ENCODE data around the gene IZUMO1.

IZUMO1 gene

DNA sequence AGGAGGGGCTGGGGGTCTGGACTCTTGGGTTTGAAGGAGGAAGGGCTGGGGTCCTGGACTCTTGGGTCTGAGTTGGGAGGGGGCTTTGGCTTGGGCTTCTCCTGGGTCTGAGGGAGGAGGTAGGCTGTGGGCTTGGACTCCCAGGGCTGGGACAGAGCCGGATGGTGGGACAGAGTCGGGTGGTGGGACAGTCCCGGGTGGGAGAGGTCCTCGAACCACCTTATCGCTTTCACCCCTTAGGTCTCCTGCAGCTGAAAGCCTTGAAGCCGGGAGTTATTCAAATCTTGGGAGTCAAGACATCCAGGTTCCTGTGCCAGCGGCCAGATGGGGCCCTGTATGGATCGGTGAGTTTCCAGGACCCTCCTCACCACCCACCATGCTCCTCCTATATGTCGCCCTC lies 10.0 kb upstream of the IZUMO1 start:
- FAIRE-seq = no peak

DNA sequence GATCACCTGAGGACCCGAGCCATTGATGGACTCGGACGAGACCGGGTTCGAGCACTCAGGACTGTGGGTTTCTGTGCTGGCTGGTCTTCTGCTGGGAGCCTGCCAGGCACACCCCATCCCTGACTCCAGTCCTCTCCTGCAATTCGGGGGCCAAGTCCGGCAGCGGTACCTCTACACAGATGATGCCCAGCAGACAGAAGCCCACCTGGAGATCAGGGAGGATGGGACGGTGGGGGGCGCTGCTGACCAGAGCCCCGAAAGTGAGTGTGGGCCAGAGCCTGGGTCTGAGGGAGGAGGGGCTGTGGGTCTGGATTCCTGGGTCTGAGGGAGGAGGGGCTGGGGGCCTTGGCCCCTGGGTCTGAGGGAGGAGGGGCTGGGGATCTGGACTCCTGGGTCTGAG lies 9.5 kb upstream of the IZUMO1 start:
- no peak for FAIRE-seq

DNA sequence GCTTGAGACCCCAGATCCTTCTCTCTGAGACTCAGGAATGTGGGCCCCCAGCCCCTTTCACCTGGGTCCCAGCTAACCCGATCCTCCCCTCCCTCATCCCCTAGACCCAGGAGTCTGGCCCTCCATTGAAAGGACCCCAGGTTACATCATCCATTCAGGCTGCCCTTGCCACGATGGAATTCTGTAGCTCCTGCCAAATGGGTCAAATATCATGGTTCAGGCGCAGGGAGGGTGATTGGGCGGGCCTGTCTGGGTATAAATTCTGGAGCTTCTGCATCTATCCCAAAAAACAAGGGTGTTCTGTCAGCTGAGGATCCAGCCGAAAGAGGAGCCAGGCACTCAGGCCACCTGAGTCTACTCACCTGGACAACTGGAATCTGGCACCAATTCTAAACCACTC lies 9.1 kb upstream of the IZUMO1 start:
- no peak for FAIRE-seq

DNA sequence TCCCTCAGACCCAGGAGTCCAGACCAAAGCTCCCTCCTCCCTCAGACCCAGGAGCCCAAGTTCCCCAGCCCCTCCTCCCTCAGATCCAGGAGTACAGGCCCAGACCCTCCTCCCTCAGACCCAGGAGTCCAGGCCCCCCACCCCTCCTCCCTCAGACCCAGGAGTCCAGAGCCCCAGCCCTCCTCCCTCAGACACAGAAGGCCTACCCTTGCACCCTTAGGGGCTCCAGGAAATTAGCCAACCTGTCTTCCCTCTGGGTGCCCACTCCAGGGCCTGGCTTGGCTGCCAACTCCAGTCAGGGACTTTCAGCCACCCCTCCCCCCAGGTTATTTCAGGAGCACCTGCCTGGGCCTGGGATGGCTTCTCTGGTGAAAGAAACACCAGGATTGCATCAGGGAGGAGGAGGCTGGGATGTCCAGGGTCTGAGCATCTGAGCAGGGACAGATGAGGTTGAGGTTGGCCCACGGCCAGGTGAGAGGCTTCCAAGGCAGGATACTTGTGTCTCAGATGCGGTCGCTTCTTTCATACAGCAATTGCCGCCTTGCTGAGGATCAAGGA lies 8.5 kb upstream of the IZUMO1 start, which contains the start of gene FGF21:
Gene FGF21 (plus strand): TSS at position 441 of the 558 bp plus-strand sequence. CDS start 713 bp downstream, outside the sequence.
- FAIRE-seq = no peak

DNA sequence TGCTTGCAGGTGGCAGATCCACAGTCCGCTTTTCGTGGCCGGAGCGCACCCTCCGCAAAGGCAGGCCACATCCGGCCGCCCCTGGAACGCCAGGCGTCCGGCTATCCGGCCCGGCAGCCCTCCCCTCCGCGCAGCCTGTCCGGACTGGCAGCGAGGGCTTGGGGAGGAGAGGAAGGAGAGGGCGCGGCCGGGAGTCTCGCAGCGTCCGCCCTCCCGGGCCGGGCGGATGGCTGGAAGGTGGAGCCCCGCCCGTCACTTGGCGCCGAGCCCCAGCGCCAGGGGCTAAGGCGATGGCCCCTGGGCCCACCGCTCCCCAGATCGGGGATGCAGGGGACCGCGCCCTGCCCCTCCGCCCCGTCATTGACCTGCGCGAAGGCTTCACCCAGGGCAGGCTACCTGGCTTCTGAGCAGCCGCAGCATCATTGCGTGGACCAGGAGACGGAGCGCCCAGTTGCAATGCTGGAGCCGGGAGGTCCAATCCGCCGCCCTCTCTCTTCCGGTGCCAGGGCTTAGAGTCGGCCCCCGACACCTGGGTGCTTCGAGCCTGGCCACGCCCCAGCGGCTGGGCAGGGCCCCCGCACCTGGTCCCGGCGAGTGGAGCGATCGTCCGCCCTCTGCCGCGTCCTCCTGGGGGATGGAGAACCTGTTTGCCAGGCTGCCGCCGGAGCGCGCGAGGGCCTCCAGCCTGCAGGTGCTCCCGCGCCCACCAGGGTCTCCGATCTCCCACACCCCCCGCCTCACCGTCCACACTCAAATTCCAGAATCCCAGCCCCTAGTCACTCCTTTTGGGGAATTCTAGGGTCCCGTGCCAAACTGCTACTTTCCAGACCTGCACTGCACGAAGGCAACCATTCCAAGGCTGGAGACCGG lies 6.0 kb upstream of the IZUMO1 start, which contains the start of gene FUT1:
Gene FUT1 (minus strand): TSS at position 146 of the 870 bp plus-strand sequence. CDS start 1,360 bp downstream, outside the sequence.
- no peak for FAIRE-seq

DNA sequence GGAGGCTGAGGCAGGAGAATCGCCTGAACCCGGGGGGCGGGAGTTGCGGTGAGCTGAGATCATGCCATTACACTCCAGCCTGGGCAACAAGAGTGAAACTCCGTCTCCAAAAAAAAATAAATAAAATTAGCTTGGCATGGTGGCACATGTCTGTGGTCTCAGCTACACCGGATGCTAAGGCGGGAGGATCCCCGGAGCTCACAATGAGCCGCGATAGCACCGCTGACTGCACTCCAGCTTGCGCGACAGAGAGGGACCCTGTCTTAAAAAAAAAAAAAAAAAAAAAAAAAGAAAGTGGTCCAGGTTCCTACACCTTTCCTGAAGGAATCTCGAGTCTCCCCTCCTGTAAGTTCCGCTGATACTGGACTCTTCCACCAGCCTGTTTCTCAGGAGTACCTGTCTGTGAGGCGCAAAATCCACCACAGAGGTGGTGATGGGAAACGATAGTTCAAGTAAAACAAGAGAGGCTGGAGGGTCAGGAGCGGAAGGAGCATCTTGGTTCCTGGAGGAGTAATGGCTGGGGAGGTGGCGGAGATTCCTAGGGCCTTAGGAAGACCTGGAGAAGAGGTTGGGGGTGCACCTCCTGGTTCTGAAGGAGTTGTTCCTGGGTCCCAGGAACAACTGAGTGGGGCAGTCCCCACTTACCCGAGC lies 5.3 kb upstream of the IZUMO1 start:
- FAIRE-seq = no peak

DNA sequence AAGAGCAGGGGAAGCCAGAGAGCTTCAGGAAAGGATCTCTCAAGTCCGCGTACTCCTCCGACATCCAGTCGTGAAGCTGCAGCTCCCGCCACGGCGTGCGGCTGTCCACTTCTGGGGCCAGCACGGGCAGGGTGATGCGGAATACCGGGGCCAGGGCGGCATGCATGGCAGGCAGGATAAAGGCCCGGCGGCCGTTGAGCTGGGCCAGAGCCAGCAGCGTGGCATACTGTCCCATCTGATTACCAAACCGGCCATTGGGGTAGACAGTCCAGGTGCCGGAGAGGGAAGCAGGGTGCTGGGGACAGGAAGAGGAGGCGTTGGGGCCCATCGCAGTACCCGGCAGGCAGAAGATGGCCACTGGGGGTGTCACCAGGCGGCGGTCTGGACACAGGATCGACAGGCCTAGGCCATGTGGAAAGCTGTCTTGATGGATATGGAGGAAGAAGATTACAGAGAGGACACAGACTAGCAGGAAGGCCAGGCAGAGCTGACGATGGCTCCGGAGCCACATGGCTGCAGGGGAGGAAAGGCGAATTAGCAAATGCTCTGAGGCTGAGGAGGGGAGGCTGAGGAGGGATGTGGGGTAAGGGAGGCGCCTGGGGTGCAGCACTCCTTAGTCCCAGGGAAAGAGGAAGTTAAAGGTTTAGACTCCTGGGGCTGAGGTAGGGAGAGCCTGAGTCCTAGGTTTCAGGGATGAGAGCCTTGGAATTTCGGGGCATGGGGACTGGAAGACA lies 4.2 kb upstream of the IZUMO1 start:
- FAIRE-seq = no peak

DNA sequence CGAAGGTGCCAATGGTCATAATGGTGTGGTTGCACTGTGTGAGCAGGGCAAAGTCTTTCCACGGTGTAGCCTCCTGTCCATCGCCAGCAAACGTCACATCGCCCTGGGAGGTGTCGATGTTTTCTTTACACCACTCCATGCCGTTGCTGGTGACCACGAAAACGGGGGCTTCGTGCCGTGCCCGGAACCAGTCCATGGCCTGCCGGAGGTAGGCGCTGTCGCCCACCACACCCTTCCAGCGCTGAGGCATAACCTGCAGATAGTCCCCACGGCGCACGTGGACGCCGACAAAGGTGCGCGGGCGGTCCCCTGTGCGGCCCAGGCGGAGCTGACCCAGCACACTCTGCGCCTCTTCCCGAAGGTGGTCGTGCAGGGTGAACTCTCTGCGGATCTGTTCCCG lies 3.6 kb upstream of the IZUMO1 start:
- no peak for FAIRE-seq

DNA sequence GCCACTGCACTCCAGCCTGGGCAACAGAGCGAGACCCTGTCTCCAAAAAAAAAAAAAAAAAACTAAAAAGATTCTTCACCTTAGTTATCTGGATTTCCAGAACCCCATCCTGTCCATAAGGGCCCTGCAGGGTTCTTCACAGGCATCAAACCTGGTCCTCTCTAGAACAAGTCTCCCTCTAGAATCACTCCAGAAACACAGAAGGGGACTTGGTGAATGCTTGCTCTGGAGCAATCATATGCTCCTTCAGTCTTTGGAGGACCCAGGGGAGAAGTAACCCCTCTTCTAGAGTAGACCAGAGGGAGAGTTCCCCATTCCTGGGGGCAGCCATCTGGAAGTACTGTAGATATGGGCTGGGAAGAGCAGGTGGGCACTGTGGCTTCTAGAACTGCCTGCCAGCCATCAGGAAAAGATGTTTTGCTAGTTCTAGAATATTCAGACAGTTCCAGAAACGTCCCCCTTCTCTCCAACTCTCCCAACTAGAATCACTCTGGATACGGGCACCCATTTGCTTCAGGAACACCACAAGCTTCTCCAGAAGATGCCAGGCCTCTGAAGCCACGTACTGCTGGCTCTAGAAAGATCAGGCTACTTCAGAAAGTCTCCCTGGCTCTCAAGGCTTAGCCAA lies 3.0 kb upstream of the IZUMO1 start:
- FAIRE-seq = no peak

DNA sequence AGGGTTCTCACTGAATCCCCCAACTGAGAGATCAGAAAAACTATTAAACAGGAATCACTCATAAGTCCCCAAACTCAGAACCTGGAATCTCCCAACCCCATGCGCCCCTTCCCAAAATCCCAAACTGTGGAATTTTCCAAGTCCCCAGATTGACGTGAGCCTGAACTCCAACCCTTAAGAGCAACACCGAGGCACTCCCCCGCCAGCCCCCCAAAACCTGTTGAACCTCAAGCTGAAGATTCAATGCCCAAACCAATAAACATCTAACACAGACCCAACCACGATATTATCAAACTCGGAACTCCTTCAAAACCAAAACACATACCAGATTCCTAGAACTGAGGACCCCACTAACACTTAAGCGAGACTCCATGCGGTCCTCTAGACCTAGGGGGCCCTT lies 599 bp downstream of the IZUMO1 start:
- no peak for FAIRE-seq

DNA sequence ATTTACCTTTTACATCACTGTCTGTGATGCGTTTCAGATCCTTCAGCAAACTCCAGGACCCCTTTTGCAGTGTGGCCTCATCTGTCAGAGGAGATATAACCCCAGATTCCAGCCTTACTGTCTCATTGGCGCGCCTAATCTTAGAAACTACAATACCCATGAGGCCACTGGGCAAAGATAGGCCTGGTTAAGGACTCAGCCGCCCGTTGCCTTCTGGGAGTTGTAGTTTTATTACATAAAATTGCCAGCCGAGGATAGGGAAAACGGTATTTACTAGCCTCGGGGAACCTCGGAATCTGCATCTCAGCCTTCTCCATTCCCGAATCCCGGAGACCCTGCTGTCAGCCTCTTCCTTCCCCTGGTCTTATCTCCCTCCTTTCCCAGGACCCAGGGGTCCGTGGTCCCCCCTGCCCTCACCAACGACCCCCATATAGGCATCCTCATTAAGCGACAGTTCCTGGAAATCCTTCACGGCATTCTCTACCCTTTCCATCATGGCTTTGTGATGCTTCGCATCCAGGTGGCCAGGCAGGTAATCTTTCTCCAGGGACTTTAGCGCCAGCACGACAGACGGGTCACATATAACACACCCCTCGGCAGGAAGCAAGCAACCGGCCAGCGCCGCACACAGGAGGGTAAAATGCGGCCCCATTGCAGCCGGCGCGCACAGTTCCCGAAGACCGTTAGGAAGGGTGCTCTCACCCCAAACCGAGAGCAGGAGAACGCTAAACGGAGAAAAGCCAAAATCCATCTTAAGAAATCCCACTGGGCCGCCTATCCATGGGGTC lies 1.3 kb downstream of the IZUMO1 start:
- FAIRE-seq = no peak

DNA sequence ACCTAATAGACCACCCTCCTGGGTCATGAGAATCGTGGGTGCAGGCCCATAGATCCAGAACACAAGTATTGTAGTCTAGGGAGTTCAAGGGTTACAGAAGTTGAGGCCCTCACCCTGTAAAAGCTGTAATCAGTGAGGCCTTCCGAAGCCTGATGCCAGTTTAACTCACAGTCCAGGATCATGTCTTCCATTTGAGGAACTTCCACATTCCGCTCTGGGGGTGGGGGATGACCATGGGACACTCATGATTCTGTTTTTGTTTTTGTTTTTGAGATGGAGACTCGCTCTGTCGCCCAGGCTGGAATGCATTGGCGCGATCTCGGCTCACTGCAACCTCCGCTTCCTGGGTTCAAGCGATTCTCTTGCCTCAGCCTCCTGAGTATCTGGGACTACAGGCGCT lies 4.6 kb downstream of the IZUMO1 start:
- no peak for FAIRE-seq

DNA sequence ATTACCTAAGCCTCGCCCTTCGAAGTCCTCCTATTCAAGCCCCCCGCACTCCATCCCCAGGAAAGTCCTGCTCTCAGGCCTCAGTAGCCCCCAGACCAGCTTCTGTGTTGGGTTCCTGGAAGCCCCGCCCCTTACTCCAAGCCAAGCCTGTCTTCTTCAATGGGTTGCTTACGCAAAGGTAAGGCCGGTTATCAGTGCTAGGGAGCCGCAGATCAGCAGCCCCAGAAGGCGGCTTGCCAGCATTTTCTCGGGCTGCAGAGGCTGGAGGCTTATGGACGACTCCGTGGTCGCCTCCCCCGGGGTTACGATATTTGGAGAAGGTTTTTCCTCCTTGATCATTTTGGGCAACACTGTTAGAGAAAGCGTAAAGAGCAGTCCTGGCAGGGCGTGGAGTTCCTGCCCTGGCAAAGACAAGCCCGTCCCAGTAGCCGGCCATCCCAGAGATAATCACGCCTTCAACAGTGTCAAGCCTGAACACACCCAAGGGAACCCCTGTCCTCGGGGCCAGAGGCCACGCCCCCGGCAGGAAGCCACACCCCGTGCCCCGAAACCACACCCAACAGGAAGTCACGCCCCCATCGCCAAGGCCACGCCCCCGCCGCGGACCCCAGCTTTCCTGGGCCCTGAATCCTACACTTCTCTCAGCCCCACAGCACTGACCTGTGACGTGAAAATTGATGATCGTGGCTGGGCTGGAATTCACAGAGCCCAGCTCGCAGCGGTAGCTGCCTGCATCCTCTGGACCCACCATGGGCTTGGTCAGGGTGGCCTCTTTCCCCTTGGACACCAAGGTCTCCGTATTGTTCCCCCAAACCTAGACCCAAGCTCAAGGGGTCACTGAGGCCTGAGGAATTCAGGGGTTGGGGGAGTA lies 5.3 kb downstream of the IZUMO1 start:
- no peak for FAIRE-seq

DNA sequence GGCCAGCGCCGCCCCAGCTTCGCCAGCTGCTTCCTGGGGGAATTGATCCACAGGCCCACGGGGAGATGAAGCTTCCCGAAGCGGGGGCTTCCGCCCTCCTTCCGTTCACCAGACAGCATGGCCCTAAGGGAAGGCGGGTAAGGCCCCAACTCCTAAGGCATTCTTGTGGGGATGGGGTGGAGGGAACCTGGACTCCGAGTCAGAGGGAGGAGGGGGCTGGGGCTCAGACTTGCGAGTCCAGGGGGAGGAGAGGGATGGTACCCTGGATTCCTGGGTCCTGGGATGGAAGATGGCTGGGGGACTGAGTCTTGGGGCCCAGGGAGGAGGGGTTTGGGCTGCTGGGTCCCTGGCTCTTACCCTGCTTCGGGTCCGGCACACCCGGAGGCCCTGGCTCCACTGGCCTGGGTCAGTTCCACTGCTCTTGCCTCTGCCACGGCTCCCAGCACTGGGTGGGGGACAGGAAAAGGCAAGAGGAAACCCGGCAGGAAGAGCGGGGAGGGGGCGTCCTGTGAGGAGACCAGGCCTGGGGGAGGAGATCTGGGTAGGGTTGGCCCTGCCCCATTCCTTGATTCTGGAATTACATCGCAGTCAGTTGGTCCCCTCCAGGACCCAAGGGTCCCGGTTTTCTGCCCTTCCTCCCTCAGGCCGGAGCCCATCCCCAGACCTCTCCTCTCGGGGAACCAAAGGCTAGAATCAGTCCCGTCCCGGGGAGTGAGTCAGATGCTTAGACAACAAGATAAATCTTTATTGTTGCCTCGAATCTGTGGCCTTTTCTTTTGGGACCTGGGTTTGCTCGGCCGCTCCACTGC lies 6.3 kb downstream of the IZUMO1 start, which contains the start of gene RASIP1:
Gene RASIP1 (minus strand): TSS at position 447 of the 809 bp plus-strand sequence. CDS start 328 bp downstream, at position 119.
- FAIRE-seq = no peak

DNA sequence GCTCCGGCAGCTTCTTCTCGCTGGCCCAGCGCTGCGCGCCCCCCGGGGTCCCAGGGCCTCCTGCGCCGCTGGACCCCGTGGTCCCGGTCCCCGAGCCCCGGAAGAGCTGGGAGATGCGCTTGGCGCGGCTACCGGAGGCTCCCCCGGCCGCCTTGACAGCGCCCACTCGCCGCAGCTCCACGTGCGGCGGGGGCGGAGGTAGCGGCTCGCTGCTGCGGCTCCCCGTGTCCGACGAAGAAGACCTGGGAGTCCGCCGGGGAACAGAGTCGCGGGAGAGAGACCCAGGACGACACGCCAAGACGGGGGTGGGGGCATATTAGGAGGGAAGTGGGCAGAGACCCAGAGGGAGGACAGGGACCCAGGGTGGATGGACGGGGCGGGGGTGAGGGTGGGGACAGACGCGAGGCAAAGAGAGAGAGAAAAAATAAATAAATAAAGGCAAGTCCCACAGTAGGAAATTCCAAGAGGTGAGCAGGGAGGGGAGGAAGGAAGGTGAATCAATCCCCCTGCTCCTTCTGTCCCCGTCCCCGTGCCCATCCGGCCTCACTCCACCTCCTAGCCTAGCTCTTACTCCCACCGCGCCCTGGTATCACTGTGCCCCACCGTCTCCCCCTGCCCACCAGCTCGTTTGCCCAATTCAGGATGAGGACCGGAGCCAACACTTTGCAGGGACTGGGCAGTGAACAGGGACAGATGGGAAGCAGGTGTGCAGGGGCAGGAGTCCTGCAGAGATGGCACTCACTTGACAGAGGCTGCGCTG lies 7.1 kb downstream of the IZUMO1 start:
- FAIRE-seq = no peak

DNA sequence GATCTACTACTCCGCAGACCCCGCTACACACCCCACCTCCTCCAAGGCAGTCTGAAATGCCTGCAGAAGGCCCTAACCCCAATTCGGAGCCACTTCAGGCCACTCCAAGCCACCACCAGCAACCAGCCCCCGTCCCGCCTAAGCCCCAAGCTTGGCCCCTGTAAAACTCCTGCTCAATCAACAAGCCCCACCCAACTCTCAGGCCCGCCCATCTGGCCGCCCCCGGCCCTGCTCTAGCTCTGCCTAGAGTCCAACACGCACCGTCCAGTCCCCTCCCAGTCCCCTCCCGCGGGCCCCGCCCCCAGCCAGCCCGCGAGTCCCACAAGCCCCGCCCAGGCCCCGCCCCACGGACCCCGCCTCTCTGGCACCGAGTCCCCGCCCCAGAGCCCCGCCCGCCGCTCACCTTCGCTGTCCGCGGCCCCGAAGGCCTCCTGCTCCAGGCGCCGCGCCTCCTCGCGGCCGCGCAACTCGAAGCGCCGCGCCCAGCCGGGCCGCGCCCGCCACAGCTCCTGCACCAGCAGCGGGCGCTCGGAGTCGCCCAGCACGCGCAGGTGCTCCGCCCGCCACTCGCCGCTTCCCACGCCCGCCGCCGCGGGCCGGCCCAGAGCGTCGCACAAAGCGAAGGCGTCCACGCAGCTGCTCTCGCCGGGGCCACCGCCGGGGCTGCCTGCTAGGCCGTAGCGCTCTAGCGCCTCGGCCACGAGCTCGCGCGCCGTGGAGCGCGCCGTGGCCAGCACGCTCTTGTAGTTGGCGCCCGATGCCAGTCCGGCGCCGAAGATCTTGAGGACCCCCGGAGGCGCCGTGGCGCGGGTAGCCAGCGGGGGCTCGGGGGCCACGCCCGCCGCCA lies 7.9 kb downstream of the IZUMO1 start:
- no peak for FAIRE-seq

DNA sequence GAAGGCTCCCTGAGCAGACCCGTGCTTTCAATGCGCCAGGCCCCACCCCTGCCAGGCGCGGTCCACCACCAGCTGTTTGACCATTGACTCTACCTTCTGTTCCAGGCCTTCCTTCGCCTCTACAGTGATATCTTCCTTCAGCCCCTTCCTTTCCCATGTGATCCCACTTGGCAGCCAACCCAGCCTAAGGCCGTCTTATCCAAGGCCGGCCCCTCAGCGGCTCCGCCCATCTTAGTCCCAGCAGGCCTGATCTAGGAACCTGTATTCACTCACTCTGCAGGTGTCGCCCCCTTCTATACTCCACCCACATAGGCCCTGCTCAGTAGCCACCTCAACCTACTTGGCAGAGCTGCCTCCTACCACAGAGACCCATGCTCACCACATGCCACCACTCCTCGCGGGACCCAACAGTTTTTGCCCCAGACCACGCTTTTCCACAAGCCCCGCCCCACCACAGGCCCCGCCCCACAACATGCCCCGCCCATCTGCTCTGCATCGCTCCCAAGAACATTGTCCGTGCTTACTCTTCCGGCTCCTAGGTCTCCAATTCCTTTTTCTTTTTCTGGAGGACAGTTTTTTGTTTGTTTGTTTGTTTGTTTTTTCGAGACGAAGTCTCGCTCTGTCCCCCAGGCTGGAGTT lies 9.2 kb downstream of the IZUMO1 start:
- FAIRE-seq = no peak

All from islet of Langerhans (tissue), 1 donor.